Right lobe of liver (tissue), 4 donors: ENCODE results near the gene GRK6.

Experiments
- POLR2A ChIP-seq: fragments of 450-650 bp; IDR thresholded peaks from one replicate; pipeline ENCODE4 v1.6.1; 2017; ENCODE audit warnings: antibody characterized with exemption, mild to moderate bottlenecking
- TF ChIP-seq, protein P1 (sequence below), 4 donors: fragments of 200-600 bp in 3 of 4; fragments of 450-650 bp in 1 of 4; IDR thresholded peaks; one replicate each; pipeline versions ENCODE4 v1.5.1 to v1.8.0; 2016 to 2022; ENCODE audit warnings: antibody characterized with exemption in 4 of 4, mild to moderate bottlenecking in 2 of 4
- donor health status: DM: no; HTN: no; CAD: no.
- donor health status: DM: no; HTN: no; CAD: no.
- donor health status: DM: no; HTN: yes; CAD: no.

DNA sequence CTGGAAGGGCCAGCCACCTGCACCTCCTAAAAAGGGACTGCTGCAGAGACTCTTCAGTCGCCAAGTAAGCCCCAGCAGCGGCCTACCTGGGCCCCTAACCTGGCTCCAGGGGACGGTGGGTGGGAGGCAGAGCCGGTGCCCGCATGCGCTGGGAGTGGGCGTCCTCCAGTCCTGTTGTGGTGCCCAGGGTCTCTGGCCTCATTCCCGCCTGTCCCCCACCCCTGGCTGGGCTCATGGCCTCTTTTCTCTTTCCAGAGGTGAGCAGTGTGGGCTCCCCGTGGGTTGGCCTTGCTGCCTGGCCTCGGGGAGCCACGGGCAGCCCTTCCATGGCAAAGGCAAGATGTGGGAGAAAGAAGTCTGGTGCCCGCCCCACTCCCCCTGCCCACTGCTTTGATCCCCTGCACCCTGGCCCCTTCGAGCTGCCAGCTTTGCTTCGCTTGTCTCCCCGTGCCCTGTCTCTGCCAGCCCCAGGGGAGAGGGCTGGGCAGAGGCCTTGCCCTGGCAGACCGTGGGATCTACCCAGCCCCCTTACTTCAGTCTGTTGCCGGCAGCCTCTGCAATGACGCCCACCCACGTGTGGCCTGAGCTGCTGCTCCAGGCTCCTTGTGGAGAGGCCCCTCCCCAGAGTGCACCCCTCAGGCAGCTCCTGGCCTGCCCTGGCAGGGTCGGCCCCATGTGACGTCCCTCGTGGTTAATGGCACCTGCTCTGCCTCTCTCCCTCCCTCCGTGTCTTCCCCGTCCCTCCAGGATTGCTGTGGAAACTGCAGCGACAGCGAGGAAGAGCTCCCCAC, 14.7 kb downstream of the GRK6 start:
- TF ChIP-seq POLR2A: no peak
- TF ChIP-seq, protein P1, sequence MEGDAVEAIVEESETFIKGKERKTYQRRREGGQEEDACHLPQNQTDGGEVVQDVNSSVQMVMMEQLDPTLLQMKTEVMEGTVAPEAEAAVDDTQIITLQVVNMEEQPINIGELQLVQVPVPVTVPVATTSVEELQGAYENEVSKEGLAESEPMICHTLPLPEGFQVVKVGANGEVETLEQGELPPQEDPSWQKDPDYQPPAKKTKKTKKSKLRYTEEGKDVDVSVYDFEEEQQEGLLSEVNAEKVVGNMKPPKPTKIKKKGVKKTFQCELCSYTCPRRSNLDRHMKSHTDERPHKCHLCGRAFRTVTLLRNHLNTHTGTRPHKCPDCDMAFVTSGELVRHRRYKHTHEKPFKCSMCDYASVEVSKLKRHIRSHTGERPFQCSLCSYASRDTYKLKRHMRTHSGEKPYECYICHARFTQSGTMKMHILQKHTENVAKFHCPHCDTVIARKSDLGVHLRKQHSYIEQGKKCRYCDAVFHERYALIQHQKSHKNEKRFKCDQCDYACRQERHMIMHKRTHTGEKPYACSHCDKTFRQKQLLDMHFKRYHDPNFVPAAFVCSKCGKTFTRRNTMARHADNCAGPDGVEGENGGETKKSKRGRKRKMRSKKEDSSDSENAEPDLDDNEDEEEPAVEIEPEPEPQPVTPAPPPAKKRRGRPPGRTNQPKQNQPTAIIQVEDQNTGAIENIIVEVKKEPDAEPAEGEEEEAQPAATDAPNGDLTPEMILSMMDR (IDR thresholded peaks at IDR 0.05): no peak
